Tibial nerve (tissue), 4 donors: Measurements from ENCODE around the gene MAGI1. TPM values are rescaled to one million over a fixed set of nuclear protein-coding genes. Genes with fewer than 3 reads are reported as not detected.
A peak's percentile ranks its signal among the peaks of the same experiment; 100 is the strongest.

Experiments
- DNase-seq, 2 donors: peaks; one replicate each; pipeline ENCODE4 v3.0.0-alpha.2; 2019; ENCODE audit warnings: low spot score in 2 of 2
- H3K27ac ChIP-seq, 4 donors: fragments of 200-600 bp; sonication (generic) in 3 of 4; one replicate each; pipeline ENCODE4 v1.5.1; 2017 to 2019; ENCODE audit warnings: mild to moderate bottlenecking in 1 of 4
- H3K27me3 ChIP-seq, 2 donors: fragments of 200-600 bp; sonication (generic) in 1 of 2; one replicate each; pipeline versions ENCODE4 v1.5.1 to v1.6.0; 2017 to 2019
- H3K36me3 ChIP-seq, 3 donors: fragments of 200-600 bp; sonication (generic); one replicate each; pipeline ENCODE4 v1.5.1; 2018 to 2019
- H3K4me1 ChIP-seq, 4 donors: fragments of 200-600 bp; sonication (generic) in 3 of 4; one replicate each; pipeline ENCODE4 v1.5.1; 2017 to 2019
- H3K4me3 ChIP-seq, 4 donors: fragments of 200-600 bp; sonication (generic) in 3 of 4; one replicate each; pipeline ENCODE4 v1.5.1; 2017 to 2019; ENCODE audit warnings: mild to moderate bottlenecking in 1 of 4, moderate library complexity in 1 of 4
- H3K9me3 ChIP-seq, 4 donors: fragments of 200-600 bp; sonication (generic) in 3 of 4; one replicate each; pipeline ENCODE4 v1.5.1; 2017 to 2019
- EP300 ChIP-seq, 2 donors: sonication (generic); formaldehyde crosslinking; IDR thresholded peaks; one replicate each; pipeline ENCODE4 v1.6.1; 2017; ENCODE audit warnings: antibody characterized with exemption in 2 of 2, mild to moderate bottlenecking in 1 of 2
- POLR2A ChIP-seq, 2 donors: fragments of 450-650 bp; IDR thresholded peaks; one replicate each; pipeline ENCODE4 v1.6.1; 2017; ENCODE audit warnings: antibody characterized with exemption in 2 of 2, mild to moderate bottlenecking in 2 of 2, moderate library complexity in 2 of 2
- WGBS, 2 donors: methylation state at CpG; one replicate each; pipeline ENCODE4 v1.1.5; 2018; 5-methylcytosine and 5-hydroxymethylcytosine counted together
- total RNA-seq, 4 donors: library from RNA; depleted of rRNA; stranded (reverse); fragments of >200 nt; gene quantifications; one replicate each; pipeline ENCODE4 v1.1.0, GENCODE V29; 2016
- TF ChIP-seq, protein P1 (sequence below), 5 experiments: fragments of 200-600 bp in 3 of 5; fragments of 450-650 bp in 2 of 5; sonication (generic) in 3 of 5; IDR thresholded peaks; one replicate each; pipeline ENCODE4 v1.5.1; 2016 to 2019; ENCODE audit warnings: antibody characterized with exemption in 5 of 5, mild to moderate bottlenecking in 3 of 5, moderate library complexity in 2 of 5

MAGI1 gene
- total RNA-seq, 4 donors from 2014 or later, result 30.6 to 52.8 (median 36.1) TPM

- Histone ChIP-seq H3K27ac (peak overlapping the region in 3 of 4 donors; percentile 53 to 93 (median 83)), H3K9me3 (no peaks in the 10 kb centered on the region), H3K4me1 (peaks cover 0 to 24% (median 5%) of the 10 kb centered on the region in 4 donors), H3K4me3 (no peak overlapping the region), H3K36me3 (no peaks in the 10 kb centered on the region), H3K27me3 (no peaks in the 10 kb centered on the region)
- DNase-seq, result no peak
- 78 to 79% methylated on average over 3 of the region's 3 CpGs for WGBS, 2 donors
- TF ChIP-seq POLR2A (IDR thresholded peaks at IDR 0.05) (no peak), EP300 (IDR thresholded peaks at IDR 0.05) (no peak)
- TF ChIP-seq, protein P1, sequence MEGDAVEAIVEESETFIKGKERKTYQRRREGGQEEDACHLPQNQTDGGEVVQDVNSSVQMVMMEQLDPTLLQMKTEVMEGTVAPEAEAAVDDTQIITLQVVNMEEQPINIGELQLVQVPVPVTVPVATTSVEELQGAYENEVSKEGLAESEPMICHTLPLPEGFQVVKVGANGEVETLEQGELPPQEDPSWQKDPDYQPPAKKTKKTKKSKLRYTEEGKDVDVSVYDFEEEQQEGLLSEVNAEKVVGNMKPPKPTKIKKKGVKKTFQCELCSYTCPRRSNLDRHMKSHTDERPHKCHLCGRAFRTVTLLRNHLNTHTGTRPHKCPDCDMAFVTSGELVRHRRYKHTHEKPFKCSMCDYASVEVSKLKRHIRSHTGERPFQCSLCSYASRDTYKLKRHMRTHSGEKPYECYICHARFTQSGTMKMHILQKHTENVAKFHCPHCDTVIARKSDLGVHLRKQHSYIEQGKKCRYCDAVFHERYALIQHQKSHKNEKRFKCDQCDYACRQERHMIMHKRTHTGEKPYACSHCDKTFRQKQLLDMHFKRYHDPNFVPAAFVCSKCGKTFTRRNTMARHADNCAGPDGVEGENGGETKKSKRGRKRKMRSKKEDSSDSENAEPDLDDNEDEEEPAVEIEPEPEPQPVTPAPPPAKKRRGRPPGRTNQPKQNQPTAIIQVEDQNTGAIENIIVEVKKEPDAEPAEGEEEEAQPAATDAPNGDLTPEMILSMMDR (IDR thresholded peaks at IDR 0.05), result no peak
Measured at GRCh38 chr3:65335587-65335986, 703.1 kb downstream of the MAGI1 start.

DNA sequence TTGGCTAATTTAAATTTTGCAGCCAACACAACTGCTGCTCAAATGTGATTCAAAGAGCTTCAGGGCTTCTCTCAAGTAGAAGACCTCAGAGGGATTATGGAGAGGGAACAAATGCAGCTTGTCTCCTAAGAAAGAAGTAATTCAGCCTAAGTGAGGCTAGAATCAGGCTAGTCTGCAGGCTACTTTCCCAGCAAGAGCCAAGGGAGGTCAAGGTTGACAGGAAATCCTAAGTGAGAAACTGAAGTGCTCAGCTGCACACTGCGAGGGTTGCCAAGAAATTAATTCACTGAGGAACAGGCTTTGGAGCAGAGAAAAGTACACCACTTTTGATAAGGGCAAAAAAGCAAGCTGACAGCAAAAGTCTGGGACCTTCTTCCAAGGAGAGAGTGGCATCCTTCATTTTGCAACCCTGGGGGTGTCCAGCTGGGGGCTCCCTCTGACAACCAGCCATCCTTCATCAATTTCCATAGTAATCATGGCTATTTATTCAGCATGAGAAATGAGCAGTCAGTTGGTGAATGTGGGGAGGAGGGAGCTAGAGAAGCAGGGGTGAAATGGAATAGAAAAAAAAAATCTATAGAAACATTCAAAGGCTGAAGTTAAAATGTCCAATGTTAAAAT, 704.6 kb downstream of the MAGI1 start:
- 4 to 5% methylated on average over 1 of the region's 1 CpG for WGBS, 2 donors
- peak in 1 of 2 donors; percentile 24 for DNase-seq
- H3K36me3 ChIP-seq, result no peaks in the 10 kb centered on the region
- H3K9me3 ChIP-seq, result no peaks in the 10 kb centered on the region
- H3K4me1 ChIP-seq, result peaks cover 0 to 36% (median 10%) of the 10 kb centered on the region in 4 donors
- H3K27me3 ChIP-seq, result no peaks in the 10 kb centered on the region
- peak overlapping the region; percentile 47 to 93 (median 68) for H3K27ac ChIP-seq
- H3K4me3 ChIP-seq, result no peak overlapping the region
- TF ChIP-seq, protein P1 (IDR thresholded peaks at IDR 0.05), result peak in 2 of 5 experiments; percentile 11 to 26
- TF ChIP-seq POLR2A (IDR thresholded peaks at IDR 0.05), result no peak
- TF ChIP-seq EP300 (IDR thresholded peaks at IDR 0.05), result peak in 1 of 2 donors; percentile 63

- 88 to 99% methylated on average over 3 of the region's 3 CpGs for WGBS, 2 donors
- Histone ChIP-seq H3K4me3 (no peak overlapping the region), H3K4me1 (peaks cover 0 to 52% (median 10%) of the 10 kb centered on the region in 4 donors), H3K27ac (peak overlapping the region in 3 of 4 donors; percentile 58 to 93 (median 83)), H3K9me3 (no peaks in the 10 kb centered on the region), H3K27me3 (no peaks in the 10 kb centered on the region), H3K36me3 (no peaks in the 10 kb centered on the region)
- no peak for DNase-seq
- TF ChIP-seq POLR2A (IDR thresholded peaks at IDR 0.05), result no peak
- TF ChIP-seq EP300 (IDR thresholded peaks at IDR 0.05), result no peak
- TF ChIP-seq, protein P1 (IDR thresholded peaks at IDR 0.05), result no peak
Measured at GRCh38 chr3:65331730-65332129, 707.0 kb downstream of the MAGI1 start.

DNA sequence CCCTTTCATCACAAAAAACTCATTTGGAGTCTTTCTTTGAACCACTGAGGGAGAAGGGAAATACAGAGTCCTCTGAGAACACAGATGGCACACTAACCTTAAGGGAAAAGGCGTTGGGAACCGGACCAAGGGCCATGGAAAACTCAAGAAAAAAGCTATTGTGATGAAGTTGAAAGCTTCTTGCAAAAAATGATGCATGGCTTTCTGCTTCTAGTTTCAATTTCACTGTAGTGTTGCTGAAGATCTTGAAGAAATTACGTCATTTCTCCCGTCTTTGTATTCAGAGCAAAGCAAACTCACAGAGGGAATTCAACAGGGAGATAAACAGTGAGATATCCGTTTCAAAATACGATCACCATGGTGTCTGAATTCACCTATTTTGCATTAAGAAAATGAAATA, 708.6 kb downstream of the MAGI1 start:
- no peaks in the 10 kb centered on the region for H3K9me3 ChIP-seq
- TF ChIP-seq, protein P1 (IDR thresholded peaks at IDR 0.05), result no peak
- TF ChIP-seq EP300 (IDR thresholded peaks at IDR 0.05) (peak; percentile 13 to 73), POLR2A (IDR thresholded peaks at IDR 0.05) (no peak)
- no peaks in the 10 kb centered on the region for H3K27me3 ChIP-seq
- DNase-seq, result no peak
- WGBS, 2 donors, result 8 to 20% methylated on average over 6 of the region's 6 CpGs
- no peak overlapping the region for H3K4me3 ChIP-seq
- H3K4me1 ChIP-seq, result peaks cover 0 to 61% (median 10%) of the 10 kb centered on the region in 4 donors
- peak overlapping the region; percentile 58 to 93 (median 78) for H3K27ac ChIP-seq
- no peaks in the 10 kb centered on the region for H3K36me3 ChIP-seq

DNA sequence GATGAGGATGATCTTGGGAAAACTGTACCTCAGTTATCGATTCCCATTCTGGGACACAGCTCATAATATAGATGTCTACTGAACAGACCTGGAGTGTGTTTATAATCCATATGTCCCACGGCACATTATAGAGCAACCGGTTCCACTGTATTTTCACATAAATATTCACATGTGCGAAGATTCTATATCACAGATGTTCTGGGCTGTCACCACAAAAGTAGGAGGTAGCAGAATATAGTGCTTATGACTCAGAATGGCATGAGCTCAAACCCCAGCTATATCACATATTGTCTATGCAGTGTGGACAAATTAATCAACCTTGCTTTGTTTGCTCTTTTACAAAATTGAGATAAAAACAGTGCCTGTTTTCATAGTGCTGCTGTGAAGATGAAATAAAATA, 710.6 kb downstream of the MAGI1 start:
- no peak for DNase-seq
- TF ChIP-seq POLR2A (IDR thresholded peaks at IDR 0.05) (no peak), EP300 (IDR thresholded peaks at IDR 0.05) (no peak)
- TF ChIP-seq, protein P1 (IDR thresholded peaks at IDR 0.05), result no peak
- 94 to 95% methylated on average over 4 of the region's 4 CpGs for WGBS, 2 donors

More for the DNA sequence above, 710.6 kb downstream of the MAGI1 start:
- no peak overlapping the region for H3K4me3 ChIP-seq
- no peaks in the 10 kb centered on the region for H3K36me3 ChIP-seq
- H3K27me3 ChIP-seq, result no peaks in the 10 kb centered on the region
- H3K27ac ChIP-seq, result peak overlapping the region in 3 of 4 donors; percentile 58 to 93 (median 83)
- H3K9me3 ChIP-seq, result no peaks in the 10 kb centered on the region
- H3K4me1 ChIP-seq, result peaks cover 0 to 43% (median 6%) of the 10 kb centered on the region in 4 donors
